Ramos (cell line): ENCODE data around the gene HIGD1B.

ENCODE experiments used
- in situ Hi-C: fragments of 300-500 bp; cut with MboI; formaldehyde crosslinking; loops from one replicate; pipeline ENCODE4 v1.14.3; 2022; ENCODE audit warnings: low sequenced_read_pairs; ENCODE audit not compliant: unreplicated experiment

HIGD1B gene

DNA sequence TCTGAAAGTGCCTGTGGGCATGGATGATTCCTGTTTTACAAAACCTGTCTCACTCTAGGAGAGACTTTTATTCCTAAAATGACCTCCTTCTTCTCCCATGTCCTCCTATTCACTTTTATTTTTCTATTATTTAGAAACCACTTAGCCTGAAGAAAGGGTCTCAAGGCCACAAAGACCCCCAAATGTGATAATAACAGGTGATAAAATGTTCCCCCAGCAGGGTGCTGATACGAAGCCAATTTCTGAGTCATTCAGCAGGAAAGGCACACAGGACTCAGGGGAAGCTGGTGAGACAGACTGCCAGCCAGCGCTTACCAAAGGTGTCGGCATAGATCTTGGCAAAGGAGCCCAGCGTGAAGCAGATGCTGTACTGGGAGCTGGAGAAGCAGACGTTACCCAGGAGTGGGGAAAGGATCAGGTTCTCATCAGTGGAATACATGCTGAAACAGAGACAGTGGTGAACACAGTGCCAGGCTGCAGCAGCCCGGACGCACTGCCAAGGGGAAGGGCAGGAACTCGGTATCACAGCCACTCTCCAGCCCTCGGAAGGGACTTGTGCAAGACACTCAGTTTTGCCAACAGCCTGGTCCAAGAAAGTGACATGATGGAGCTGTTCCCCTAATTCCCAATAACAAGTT is 24.6 kb downstream of the HIGD1B start:
- in situ Hi-C loops = loop anchor here (25.0 kb wide), 1 partner anchor 335 kb away; no protein-coding TSS in a partner anchor

DNA sequence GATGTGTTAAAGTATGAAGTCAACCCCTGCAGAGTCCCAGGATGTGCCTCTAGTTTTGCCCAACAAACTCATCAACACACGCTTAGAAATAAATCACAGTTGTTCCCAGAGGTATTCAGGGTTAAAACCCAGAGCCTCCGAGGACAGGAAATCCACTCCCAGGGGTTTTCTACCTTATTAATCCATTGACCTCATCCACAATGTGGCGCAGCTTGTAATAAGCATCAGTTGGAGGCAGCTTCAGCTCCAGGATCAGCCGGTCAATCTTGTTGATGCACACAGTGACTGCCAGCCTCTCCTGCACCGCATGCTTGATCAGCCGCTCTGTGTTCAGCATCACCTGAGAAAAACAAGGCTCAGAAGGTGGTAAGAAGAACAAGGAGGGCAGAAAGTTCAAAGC is 28.1 kb downstream of the HIGD1B start:
- in situ Hi-C loops = no loop called here

DNA sequence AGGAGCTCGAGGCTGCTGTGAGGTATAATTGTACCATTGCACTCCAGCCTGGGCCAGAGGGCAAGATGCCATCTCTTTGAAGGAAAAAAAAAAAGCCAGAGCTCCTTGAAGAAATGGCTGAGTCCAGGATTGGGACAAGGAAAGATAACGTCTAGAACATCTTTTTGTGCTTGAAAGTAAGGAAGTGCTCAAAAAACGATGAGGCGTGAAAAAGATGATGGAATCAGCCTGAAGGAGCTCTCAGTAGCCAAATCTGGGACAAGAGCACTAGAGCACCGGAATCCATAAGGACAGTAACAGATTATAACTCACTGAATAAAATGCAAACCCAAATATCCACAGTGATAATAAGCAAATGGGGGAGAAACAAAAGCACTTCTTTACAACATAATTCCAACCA is 29.4 kb downstream of the HIGD1B start:
- in situ Hi-C loops = no loop called here

- in situ Hi-C loops = no loop called here
Observed at GRCh38 chr17:44878627-44879221, 31.0 kb downstream of the HIGD1B start.

DNA sequence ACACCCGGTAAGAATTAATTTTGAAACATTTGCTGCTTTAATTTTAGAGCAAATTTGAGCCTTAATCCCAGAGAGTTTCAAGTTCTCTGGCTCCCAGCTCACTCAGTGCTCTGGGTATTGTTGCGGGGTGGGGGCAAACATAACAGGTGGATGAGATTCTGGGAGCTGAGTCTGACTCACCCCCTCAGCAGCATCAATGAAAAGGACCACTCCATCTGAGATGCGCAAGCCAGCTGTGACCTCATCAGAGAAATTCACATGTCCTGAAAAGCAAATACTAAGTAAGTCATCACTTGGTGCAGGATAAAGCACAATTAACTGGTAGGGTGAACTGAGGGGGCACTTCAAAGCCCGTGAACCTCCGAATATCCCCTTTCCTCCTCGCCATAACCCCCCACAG is 31.7 kb downstream of the HIGD1B start:
- in situ Hi-C loops = no loop called here

DNA sequence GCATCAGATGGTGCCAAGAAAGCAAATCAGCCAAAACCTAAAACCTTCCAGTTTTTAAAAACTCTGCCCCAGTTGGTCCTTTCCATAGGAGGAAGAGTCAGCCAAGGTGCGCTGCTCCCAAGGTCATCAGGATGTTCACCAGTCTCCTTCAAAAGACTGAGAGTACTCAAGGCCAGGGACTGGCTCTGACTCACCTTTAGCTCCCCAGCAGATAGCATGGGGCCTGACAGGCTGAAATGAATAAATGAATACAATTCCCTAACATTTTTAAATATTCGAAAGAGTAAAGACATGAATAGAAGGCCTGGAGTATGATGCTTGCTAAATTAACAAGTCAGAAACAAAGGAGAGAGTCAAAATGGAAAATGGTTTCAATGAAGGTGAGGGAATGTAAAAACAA is 32.4 kb downstream of the HIGD1B start:
- in situ Hi-C loops = no loop called here

GRCh38 chr17:44881145-44881544 is 33.5 kb downstream of the HIGD1B start:
- in situ Hi-C loops = no loop called here

GRCh38 chr17:44884941-44885340 is 37.3 kb downstream of the HIGD1B start:
- in situ Hi-C loops = no loop called here

DNA sequence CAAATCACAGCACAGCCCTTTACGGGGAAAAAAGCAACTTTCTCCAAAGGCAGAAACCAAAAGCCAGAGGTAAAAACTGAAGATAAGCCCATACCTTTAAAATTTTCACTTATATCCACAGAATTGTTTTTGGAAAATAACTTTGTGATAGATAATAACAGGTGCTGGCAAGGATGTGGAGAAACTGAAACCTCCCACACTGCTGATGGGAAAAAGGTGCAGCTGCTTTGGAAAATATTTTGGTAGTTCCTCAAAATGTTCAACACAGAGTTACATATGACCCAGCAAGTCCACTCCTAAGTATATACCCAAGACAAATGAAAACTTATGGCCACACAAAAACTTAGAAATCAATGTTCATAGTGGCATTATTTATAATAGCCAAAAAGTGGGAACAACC is 39.3 kb downstream of the HIGD1B start:
- in situ Hi-C loops = no loop called here

- in situ Hi-C loops = no loop called here
Observed at GRCh38 chr17:44887971-44888954, 40.6 kb downstream of the HIGD1B start.

GRCh38 chr17:44889003-44889402 is 41.3 kb downstream of the HIGD1B start:
- in situ Hi-C loops = no loop called here

GRCh38 chr17:44892250-44892649 is 44.6 kb downstream of the HIGD1B start:
- in situ Hi-C loops = no loop called here

GRCh38 chr17:44894642-44895041 is 47.0 kb downstream of the HIGD1B start:
- in situ Hi-C loops = no loop called here

DNA sequence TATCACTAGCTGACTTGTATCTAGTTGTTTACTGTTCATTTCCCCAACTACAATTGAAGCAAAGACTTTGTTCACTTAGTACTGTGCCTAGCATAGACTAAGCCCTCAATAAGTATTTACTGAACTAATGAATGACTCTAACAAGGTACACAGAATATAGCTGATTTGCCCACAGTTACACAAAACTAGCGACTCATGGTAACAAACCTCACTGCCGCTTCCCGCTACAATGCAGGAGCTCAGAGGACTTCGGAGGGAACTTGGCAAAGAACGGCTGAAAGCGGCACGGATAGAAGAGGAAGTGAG is 51.0 kb downstream of the HIGD1B start:
- in situ Hi-C loops = no loop called here

- in situ Hi-C loops = no loop called here
Observed at GRCh38 chr17:44899074-44899782, 51.5 kb downstream of the HIGD1B start, which contains the start of gene EFTUD2. Gene EFTUD2 (minus strand): TSS chr17:44899445. CDS start chr17:44894521, 4,924 bp downstream.
